ENCODE data around the gene EXOC6B. TPM values are rescaled to one million over a fixed set of nuclear protein-coding genes. Genes with fewer than 3 reads are reported as not detected.

Gene EXOC6B
- total RNA-seq, 1 experiment from 2014 or later: 40.1 TPM

- no peak for DNase-seq
- Histone ChIP-seq H2BK12ac (ENCODE audit: insufficient read length, low read depth, low read length) (no peak overlapping the region), H3K27ac (ENCODE audit: insufficient read length, low read depth, low read length) (no peak overlapping the region), H2BK15ac (ENCODE audit: low read depth, low read length) (no peak overlapping the region), H3K9ac (ENCODE audit: extremely low read depth, insufficient read length, low read length) (no peak overlapping the region), H3K56ac (ENCODE audit: insufficient read length, low read depth, low read length) (no peak overlapping the region), H4K5ac (ENCODE audit: insufficient read length, low read depth, low read length) (no peak overlapping the region), H2BK20ac (ENCODE audit: low read depth, low read length, poor library complexity, severe bottlenecking) (no peak overlapping the region), H2BK120ac (ENCODE audit: low read depth, low read length, poor library complexity, severe bottlenecking) (no peak overlapping the region), H3K18ac (ENCODE audit: insufficient read length, low read depth, low read length) (no peak overlapping the region), H3K79me2 (ENCODE audit: insufficient read depth, low read length) (no peaks in the 10 kb centered on the region), H4K8ac (replicated peaks; ENCODE audit: insufficient read length, low read depth, low read length) (no peak overlapping the region), H3K4ac (ENCODE audit: low read depth, low read length) (no peak overlapping the region), H3K79me1 (ENCODE audit: insufficient read depth, low read depth, low read length, poor library complexity, severe bottlenecking) (no peaks in the 10 kb centered on the region), H3K23me2 (ENCODE audit: insufficient read length, low read depth, low read length, poor library complexity, severe bottlenecking) (no peaks in the 10 kb centered on the region), H3K23ac (ENCODE audit: insufficient read length, low read depth, low read length) (no peak overlapping the region), H2BK5ac (ENCODE audit: insufficient read length, low read length) (no peak overlapping the region), H3K9me3 (ENCODE audit: control insufficient read depth, low read depth, low read length) (no peaks in the 10 kb centered on the region), H3K14ac (ENCODE audit: insufficient read depth, low read length) (no peak overlapping the region), H2AK5ac (ENCODE audit: insufficient read length, low read length) (no peak overlapping the region), H4K20me1 (ENCODE audit: control insufficient read depth, insufficient read depth, insufficient read length) (no peaks in the 10 kb centered on the region), H2AFZ (ENCODE audit: low read length) (no peak overlapping the region), H3T11ph (ENCODE audit: low read length) (no peak overlapping the region), H3K27me3 (ENCODE audit: insufficient read depth, low read length) (no peaks in the 10 kb centered on the region), H4K91ac (ENCODE audit: insufficient read length, low read depth, low read length) (no peak overlapping the region), H3K4me2 (ENCODE audit: insufficient read depth, insufficient read length, low read length) (no peak overlapping the region), H3K4me1 (ENCODE audit: insufficient read depth, low read length) (no peaks in the 10 kb centered on the region)
- H3K9me3 Mint-ChIP-seq: no peaks in the 10 kb centered on the region
- peaks cover 9 to 11% of the 10 kb centered on the region in 2 experiments for H3K4me1 Mint-ChIP-seq
- H3K4me3 Mint-ChIP-seq: no peak overlapping the region
- TF ChIP-seq CTCF (conservative IDR thresholded peaks at IDR 0.05): no peak
- no peak overlapping the region for H3K27ac Mint-ChIP-seq
- H3K36me3 Mint-ChIP-seq (ENCODE audit: insufficient read depth in 1 of 3, low read depth in 3 of 3): no peaks in the 10 kb centered on the region; a peak in 1 of 7 replicates
- no CpG with 5 or more reads among the region's 3 CpGs for WGBS (ENCODE audit: extremely low coverage, insufficient read length, low lambda C conversion rate)
- no peaks in the 10 kb centered on the region for H3K27me3 Mint-ChIP-seq (ENCODE audit: low read depth)
Measured at GRCh38 chr2:72681016-72681995, 144.5 kb downstream of the EXOC6B start.
